HG03439 (cell line): ENCODE results near the gene METTL3.

Experiments
- ATAC-seq: cut with Tn5 transposase; IDR thresholded peaks from one replicate; pipeline ENCODE4 v1.9.1; 2021; ENCODE audit warnings: mild to moderate bottlenecking, moderate library complexity; ENCODE audit not compliant: unreplicated experiment

The METTL3 gene

GRCh38 chr14:21476925-21477681 is 34.0 kb downstream of the METTL3 start, which contains the start of the genes RAB2B and TOX4:
Gene RAB2B (minus strand): TSS chr14:21476959. CDS start chr14:21476872, 87 bp downstream.
Gene TOX4 (plus strand): TSS chr14:21477195. CDS start chr14:21477279, 84 bp downstream.
- peak; percentile 99 for ATAC-seq

GRCh38 chr14:21476523-21476924 is 34.6 kb downstream of the METTL3 start:
- ATAC-seq: no peak

GRCh38 chr14:21475767-21476522 is 35.2 kb downstream of the METTL3 start:
- no peak for ATAC-seq

- ATAC-seq: no peak
Measured at GRCh38 chr14:21467616-21468015, 43.5 kb downstream of the METTL3 start.

- ATAC-seq: peak; percentile 98
Measured at GRCh38 chr14:21455912-21456667, 55.0 kb downstream of the METTL3 start, which contains the start of gene CHD8. Gene CHD8 (minus strand): TSS chr14:21456123. CDS start chr14:21431643, 24,480 bp downstream.

GRCh38 chr14:21455592-21455911 is 55.6 kb downstream of the METTL3 start:
- peak; percentile 26 for ATAC-seq

GRCh38 chr14:21454843-21455544 is 56.1 kb downstream of the METTL3 start:
- ATAC-seq: no peak

GRCh38 chr14:21449899-21450216 is 61.3 kb downstream of the METTL3 start:
- no peak for ATAC-seq
